HepG2 (cell line): ENCODE data around the gene DTX4. TPM values are rescaled to one million over a fixed set of nuclear protein-coding genes. Genes with fewer than 3 reads are reported as not detected.

Source experiments
- ATAC-seq: fragments of 200-7000 bp; cut with Tn5 transposase; 3 replicates; pipeline ENCODE4 v1.9.1; 2020; ENCODE audit warnings: mild to moderate bottlenecking, moderate library complexity
- BruUV-seq: library from RNA; stranded (reverse); fragments of 400-500 nt; replicated peaks from 2 replicates; lab custom pipeline; 2021; lab: Mats Ljungman, UMichigan
- CTCF ChIA-PET: fragments of 300-600 bp; formaldehyde crosslinking; extraction: SDS; loops from one replicate; lab custom pipeline; 2021; ENCODE audit warnings: low total read pairs, inconsistent platforms, low intra/inter-chr PET ratio; lab: Yijun Ruan, JAX
- POLR2A ChIA-PET: fragments of 350-600 bp; sonication (Branson Sonifier 250); formaldehyde crosslinking; loops from one replicate; lab custom pipeline; 2020; ENCODE audit warnings: antibody characterized with exemption, inconsistent platforms; lab: Yijun Ruan, JAX
- DNase-seq: peaks from one replicate; pipeline ENCODE4 v3.0.0-alpha.2; 2015; ENCODE audit warnings: low spot score
- FAIRE-seq: peaks from 3 replicates; lab custom pipeline; 2011; peaks lifted over from hg19 to GRCh38; lab: Jason Lieb, UNC
- H2AFZ ChIP-seq: one replicate; pipeline ENCODE4 v1.6.1; 2011; ENCODE audit warnings: low read length, inconsistent platforms
- H3K27ac ChIP-seq: fragments of 300-600 bp; 3 replicates; pipeline ENCODE4 v1.8.0; 2011; ENCODE audit warnings: mixed run types, mild to moderate bottlenecking, mixed read lengths, low read length, inconsistent platforms; ENCODE audit not compliant: insufficient read depth; ENCODE audit errors: extremely low read length
- H3K27me3 ChIP-seq, 2 experiments: fragments of 200-600 bp in 1 of 2; 2 replicates in 1 of 2; 3 replicates in 1 of 2; pipeline versions ENCODE4 v1.6.0 to v1.8.0; 2011; ENCODE audit warnings: low read length in 2 of 2, mild to moderate bottlenecking in 2 of 2, moderate library complexity in 2 of 2, inconsistent platforms in 1 of 2; ENCODE audit not compliant: insufficient read depth in 2 of 2, control insufficient read depth in 1 of 2
- H3K36me3 ChIP-seq, 2 experiments: fragments of 200-600 bp in 1 of 2; replicated peaks in 1 of 2; 2 replicates in 1 of 2; 3 replicates in 1 of 2; pipeline versions ENCODE4 v1.5.1 to v1.8.0; 2011; ENCODE audit warnings: low read length in 2 of 2, inconsistent platforms in 1 of 2; ENCODE audit not compliant: insufficient read depth in 2 of 2, control insufficient read depth in 1 of 2
- H3K4me1 ChIP-seq: 2 replicates; pipeline ENCODE4 v1.5.1; 2012; ENCODE audit warnings: low read length, inconsistent platforms; ENCODE audit not compliant: insufficient read depth
- H3K4me2 ChIP-seq: 2 replicates; pipeline ENCODE4 v1.6.0; 2011; ENCODE audit warnings: low read depth, low read length, inconsistent platforms
- H3K4me3 ChIP-seq, 3 experiments: fragments of 200-600 bp in 1 of 3; sonication (generic), shearing (Covaris generic) in 1 of 3; replicated peaks in 1 of 3; 2 replicates each; pipeline ENCODE4 v1.5.1; 2011 to 2016; ENCODE audit warnings: low read length in 3 of 3, inconsistent platforms in 2 of 3, low read depth in 2 of 3, mild to moderate bottlenecking in 2 of 3, control low read depth in 1 of 3, mixed read lengths in 1 of 3; ENCODE audit not compliant: insufficient read depth in 1 of 3
- H3K79me2 ChIP-seq: one replicate; pipeline ENCODE4 v1.6.1; 2011; ENCODE audit warnings: low read length, inconsistent platforms; ENCODE audit not compliant: insufficient read depth
- H3K9ac ChIP-seq: 2 replicates; pipeline ENCODE4 v1.6.0; 2011; ENCODE audit warnings: mild to moderate bottlenecking, low read depth, low read length, inconsistent platforms; ENCODE audit not compliant: insufficient read depth
- H3K9me3 ChIP-seq: 2 replicates; pipeline ENCODE4 v1.5.1; 2012; ENCODE audit warnings: mild to moderate bottlenecking, low read length
- H4K20me1 ChIP-seq: 2 replicates; pipeline ENCODE4 v1.6.0; 2011; ENCODE audit warnings: inconsistent platforms, mild to moderate bottlenecking, low read length, moderate library complexity; ENCODE audit not compliant: insufficient read depth
- CTCF ChIP-seq: sonication (generic); formaldehyde crosslinking; IDR thresholded peaks from 2 replicates; pipeline ENCODE4 v1.5.0; 2020; ENCODE audit warnings: mild to moderate bottlenecking, missing genetic modification reagents, moderate library complexity
- MAFF ChIP-seq: IDR thresholded peaks from 2 replicates; pipeline ENCODE4 v1.6.1; 2011; ENCODE audit warnings: low read depth, low read length, improper control_type of control experiment
- MAFK ChIP-seq, 2 experiments: IDR thresholded peaks in 1 of 2; conservative IDR thresholded peaks in 1 of 2; 2 replicates each; pipeline ENCODE4 v1.6.1; 2011; ENCODE audit warnings: improper control_type of control experiment in 2 of 2, low read length in 2 of 2
- RAD21 ChIP-seq: fragments of 450-650 bp; formaldehyde crosslinking; IDR thresholded peaks from 2 replicates; pipeline ENCODE4 v1.5.0; 2020; ENCODE audit warnings: mild to moderate bottlenecking
- SMC3 ChIP-seq: IDR thresholded peaks from 2 replicates; pipeline ENCODE4 v1.6.1; 2011; ENCODE audit warnings: low read length, improper control_type of control experiment
- SP5 ChIP-seq: IDR thresholded peaks from 2 replicates; pipeline ENCODE4 v1.6.1; 2016; ENCODE audit warnings: low read depth, borderline replicate concordance
- STAG1 ChIP-seq: sonication (generic); formaldehyde crosslinking; IDR thresholded peaks from 2 replicates; pipeline ENCODE4 v1.4.0; 2020; ENCODE audit warnings: missing genetic modification reagents
- ZNF101 ChIP-seq: sonication (generic); formaldehyde crosslinking; IDR thresholded peaks from 2 replicates; pipeline ENCODE4 v1.4.0; 2020; ENCODE audit warnings: mild to moderate bottlenecking, low read depth, missing genetic modification reagents, borderline replicate concordance
- WGBS: methylation state at CpG from one replicate; pipeline ENCODE4 v1.1.6; 2017; ENCODE audit warnings: low lambda C conversion rate; 5-methylcytosine and 5-hydroxymethylcytosine counted together
- in situ Hi-C: cut with HindIII; loops from 2 replicates; pipeline ENCODE4 v1.10.0; 2017; ENCODE audit warnings: low pct_unique_long_range_greater_than_20kb; ENCODE audit not compliant: extremely low pct_ligation_motif_present
- intact Hi-C: fragments of 100-400 bp; cut with micrococcal nuclease; formaldehyde crosslinking; loops from one replicate; pipeline ENCODE4 v1.10.0; 2022; ENCODE audit not compliant: unreplicated experiment
- polyA plus RNA-seq, 8 experiments: library from polyadenylated mRNA; depleted of rRNA in 3 of 8; stranded (reverse) in 7 of 8; unstranded in 1 of 8; fragments of >200 nt; fragmentation: Illumina TruSeq in 4 of 8; extraction: Trizol in 4 of 8; gene quantifications; 2 replicates each; pipeline versions ENCODE4 v1.2.1 to v1.2.3, GENCODE V29; 2011 to 2016; ENCODE audit warnings: low read depth in 4 of 8, missing spikeins in 1 of 8, mixed read lengths in 1 of 8; ENCODE audit not compliant: insufficient read depth in 1 of 8
- total RNA-seq, 5 experiments: library from RNA; depleted of rRNA; stranded (reverse); fragments of >200 nt; fragmentation: Illumina TruSeq; extraction: Trizol; gene quantifications; 2 replicates each; pipeline ENCODE4 v1.2.3, GENCODE V29; 2016; ENCODE audit warnings: low read depth in 1 of 5

The DTX4 gene
- total and polyA plus RNA-seq, 2 of the 13 experiments (the other 11 are each of a cell fraction or from before 2014, with no cell fraction given), result 0.67 to 5.6 TPM

GRCh38 chr11:59182457-59183151 is 10.7 kb downstream of the DTX4 start:
- FAIRE-seq, result no peak
- ChIA-PET POLR2A (interaction anchor here (0.6 to 1.3 kb wide), 2 partner anchors 9 to 11 kb away, joined by 3 to 4 read pairs; no protein-coding TSS in a partner anchor), CTCF (interaction anchor here (2.1 kb wide), 1 partner anchor 11 kb away, joined by 16 read pairs; the partner anchor contains the start of gene DTX4)
- intact Hi-C loops, result no loop called here
- Histone ChIP-seq H3K4me2 (no peak overlapping the region), H3K27me3 (no peaks in the 10 kb centered on the region), H3K4me1 (peaks cover 12% of the 10 kb centered on the region; the same call in 1 of the 2 replicates), H3K36me3 (no peaks in the 10 kb centered on the region; a peak in 1 of 5 replicates), H4K20me1 (no peaks in the 10 kb centered on the region), H2AFZ (no peak overlapping the region), H3K4me3 (no peak overlapping the region), H3K79me2 (no peaks in the 10 kb centered on the region), H3K9me3 (no peaks in the 10 kb centered on the region), H3K27ac (no peak overlapping the region), H3K9ac (no peak overlapping the region)
- TF ChIP-seq RAD21 (CRISPR knock-in tag) (0 out of 2 replicates have a peak, but pooled peaks have one; percentile 28), MAFF (peak; percentile 62), ZNF101 (CRISPR knock-in tag) (no peak), STAG1 (CRISPR knock-in tag) (peak; percentile 58), SP5 (CRISPR knock-in tag) (no peak), SMC3 (peak; percentile 28; the same call in 1 of the 2 replicates), MAFK (conservative IDR thresholded peaks at IDR 0.05 in 1 of 2, IDR thresholded peaks at IDR 0.05 in 1 of 2; ENCODE audit: low read length in 2 of 2) (peak; percentile 71 to 77), CTCF (CRISPR knock-in tag) (peak; percentile 64)
- 92% methylated on average over 4 of the region's 4 CpGs for WGBS
- peak; percentile 32 for DNase-seq
- BruUV-seq, result no TSS peak
- in situ Hi-C loops, result loop anchor here (25.0 kb wide), 1 partner anchor 505 kb away; no protein-coding TSS in a partner anchor
- ATAC-seq, result peak; percentile 63
